ENCODE results near the gene ADAMTS18.
"Not testable (repeated sequence)": the region's sequence is repeated elsewhere in the genome, so short reads cannot be mapped to it uniquely, and the experiment has no call there.

The ADAMTS18 gene

GRCh38 chr16:77434530-77435271 is at the start of gene ADAMTS18:
TSS of gene ADAMTS18 (minus strand) at chr16:77435034. CDS start at chr16:77434695, 339 bp downstream.
- TF ChIP-seq CTCF (IDR thresholded peaks at IDR 0.05; ENCODE audit: extremely low read depth, missing control alignments) = no peak
- DNase-seq (ENCODE audit: low spot score) = no peak

GRCh38 chr16:77480681-77481315 is 46.0 kb upstream of the ADAMTS18 start:
- no peak for DNase-seq (ENCODE audit: low spot score)
- TF ChIP-seq CTCF (IDR thresholded peaks at IDR 0.05; ENCODE audit: extremely low read depth, missing control alignments) = no peak

GRCh38 chr16:77472262-77472661 is 37.4 kb upstream of the ADAMTS18 start:
- no peak for DNase-seq (ENCODE audit: low spot score)
- no peak for TF ChIP-seq CTCF (IDR thresholded peaks at IDR 0.05; ENCODE audit: extremely low read depth, missing control alignments)

GRCh38 chr16:77470851-77471250 is 36.0 kb upstream of the ADAMTS18 start:
- no peak for DNase-seq (ENCODE audit: low spot score)
- TF ChIP-seq CTCF (IDR thresholded peaks at IDR 0.05; ENCODE audit: extremely low read depth, missing control alignments) = no peak

- no peak for TF ChIP-seq CTCF (IDR thresholded peaks at IDR 0.05; ENCODE audit: extremely low read depth, missing control alignments)
- DNase-seq (ENCODE audit: low spot score) = no peak
Measured at GRCh38 chr16:77469634-77470033, 34.8 kb upstream of the ADAMTS18 start.

- DNase-seq (ENCODE audit: low spot score) = no peak
- no peak for TF ChIP-seq CTCF (IDR thresholded peaks at IDR 0.05; ENCODE audit: extremely low read depth, missing control alignments)
Measured at GRCh38 chr16:77468831-77469230, 34.0 kb upstream of the ADAMTS18 start.

GRCh38 chr16:77467821-77468335 is 33.0 kb upstream of the ADAMTS18 start:
- no peak for DNase-seq (ENCODE audit: low spot score)
- TF ChIP-seq CTCF (IDR thresholded peaks at IDR 0.05; ENCODE audit: extremely low read depth, missing control alignments) = no peak

- DNase-seq (ENCODE audit: low spot score) = not testable (repeated sequence)
Measured at GRCh38 chr16:77463659-77464058, 28.8 kb upstream of the ADAMTS18 start.

Data from GM20000 (cell line).